Spleen (tissue), 7 donors: ENCODE results near the gene CNIH2.

Experiments used
- CTCF ChIP-seq, 11 experiments: fragments of 200-600 bp in 7 of 11; fragments of 450-650 bp in 4 of 11; sonication (generic) in 4 of 11; IDR thresholded peaks in 8 of 11; conservative IDR thresholded peaks in 3 of 11; 1 replicate in 7 of 11; 2 replicates in 4 of 11; pipeline versions ENCODE4 v1.4.0 to v1.8.0; 2016 to 2021; ENCODE audit warnings: antibody characterized with exemption in 11 of 11, inconsistent platforms in 4 of 11, mild to moderate bottlenecking in 1 of 11
- POLR2A ChIP-seq, 3 donors: fragments of 450-650 bp; IDR thresholded peaks; one replicate each; pipeline ENCODE4 v1.5.1; 2017; ENCODE audit warnings: antibody characterized with exemption in 3 of 3, mild to moderate bottlenecking in 1 of 3
- POLR2AphosphoS5 ChIP-seq, 3 donors: sonication (generic); formaldehyde crosslinking; IDR thresholded peaks; one replicate each; pipeline ENCODE4 v1.5.1; 2017; ENCODE audit warnings: antibody characterized with exemption in 3 of 3
- donor health status: DM: no; HTN: no; CAD: no; lungs with moderate emphysema.
- donor health status: DM: no; HTN: no; CAD: no.
- donor health status: DM: no; HTN: no; CAD: no.

GRCh38 chr11:66243782-66244535 lies 34.0 kb upstream of the CNIH2 start:
- TF ChIP-seq CTCF (IDR thresholded peaks at IDR 0.05 in 8 of 11, conservative IDR thresholded peaks at IDR 0.05 in 3 of 11) (no peak), POLR2A (IDR thresholded peaks at IDR 0.05) (no peak), POLR2AphosphoS5 (IDR thresholded peaks at IDR 0.05) (no peak)
